Breast epithelium (tissue), 3 donors: ENCODE measurements around the gene API5.

ENCODE experiments used
- CTCF ChIP-seq, 3 donors: fragments of 450-650 bp; IDR thresholded peaks; one replicate each; pipeline ENCODE4 v1.5.1; 2016 to 2017; ENCODE audit warnings: antibody characterized with exemption in 3 of 3, mild to moderate bottlenecking in 3 of 3, moderate library complexity in 3 of 3
- POLR2AphosphoS5 ChIP-seq, 3 donors: sonication (generic); formaldehyde crosslinking; IDR thresholded peaks; one replicate each; pipeline ENCODE4 v1.6.1; 2017; ENCODE audit warnings: antibody characterized with exemption in 3 of 3

DNA sequence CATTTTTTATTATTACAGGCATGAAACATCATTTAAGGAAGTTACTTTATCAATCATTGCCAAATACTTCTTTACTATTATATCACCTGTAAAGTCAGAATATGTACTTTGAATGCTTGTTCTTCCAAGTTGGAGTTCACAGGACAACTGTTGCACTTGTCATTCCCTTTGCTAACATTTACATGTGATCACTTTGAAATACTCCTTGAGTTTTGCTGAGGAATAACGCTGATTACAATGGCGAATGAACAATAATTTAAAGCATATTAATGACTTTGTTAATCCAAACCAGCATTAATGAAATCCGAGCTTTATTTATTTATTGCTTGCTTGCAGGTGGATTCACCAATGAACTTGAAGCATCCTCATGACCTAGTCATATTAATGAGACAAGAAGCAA lies 67.1 kb downstream of the API5 start:
- TF ChIP-seq POLR2AphosphoS5 (IDR thresholded peaks at IDR 0.05) (no peak), CTCF (IDR thresholded peaks at IDR 0.05) (no peak)
